H1 (cell line): ENCODE measurements around the gene MYOM1. TPM values are rescaled to one million over a fixed set of nuclear protein-coding genes. Genes with fewer than 3 reads are reported as not detected.

Experiments
- RFX5 ChIP-seq: IDR thresholded peaks from 2 replicates; pipeline ENCODE4 v1.6.1; 2011; ENCODE audit warnings: low read depth, low read length, improper control_type of control experiment, borderline replicate concordance
- SP2 ChIP-seq: IDR thresholded peaks from 2 replicates; pipeline ENCODE4 v1.6.1; 2012; ENCODE audit warnings: mild to moderate bottlenecking, low read length, inconsistent platforms
- TAF7 ChIP-seq: optimal IDR thresholded peaks from 2 replicates; pipeline ENCODE3; 2011; ENCODE audit warnings: low read depth, mild to moderate bottlenecking, inconsistent platforms, low read length, moderate library complexity, borderline replicate concordance
- polyA plus RNA-seq, 7 experiments: library from polyadenylated mRNA; depleted of rRNA in 3 of 7; stranded (reverse) in 5 of 7; unstranded in 2 of 7; fragments of >200 nt in 5 of 7; fragments of 200-250 nt in 2 of 7; gene quantifications; 1 replicate in 5 of 7; 2 replicates in 1 of 7; 4 replicates in 1 of 7; pipeline versions ENCODE4 v1.2.1 to v1.2.3, GENCODE V29; 2011 to 2013; ENCODE audit warnings: missing spikeins in 2 of 7, mixed read lengths in 2 of 7
- total RNA-seq: library from RNA; stranded (reverse); fragmentation: NEBNext Ultra II Directional; extraction: Animal tissue kit (Norgen Biotek cat#: 25700); gene quantifications from 2 replicates; pipeline ENCODE4 v1.2.1, GENCODE V29; 2021

The MYOM1 gene
- total and polyA plus RNA-seq, 2 of the 8 experiments (the other 6 are each of a cell fraction or from before 2014, with no cell fraction given): 0.06 to 0.32 TPM

DNA sequence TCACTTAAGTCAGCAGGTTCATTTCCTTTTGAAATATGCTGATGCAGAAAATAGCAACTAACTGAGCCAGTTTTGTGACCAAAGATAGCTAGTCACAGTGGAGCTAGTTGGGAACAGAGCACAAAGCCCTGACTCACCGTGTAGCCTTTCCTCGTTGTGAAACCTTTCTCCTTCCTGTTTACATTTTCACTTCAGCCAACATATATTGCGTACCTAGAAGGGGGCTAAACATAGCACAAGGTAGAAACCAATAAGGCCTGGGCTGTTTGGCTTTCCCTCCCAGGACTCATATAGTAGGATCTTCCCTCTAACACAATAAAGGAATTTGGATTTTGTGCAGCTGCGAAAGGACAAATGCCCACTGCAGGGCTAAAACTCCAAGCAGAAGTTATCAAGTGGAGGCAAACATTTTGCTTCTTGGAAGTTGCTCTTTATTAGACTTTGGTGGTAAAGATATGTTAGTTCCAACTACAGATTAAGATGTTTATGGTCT, 182.3 kb downstream of the MYOM1 start (continued):
- TF ChIP-seq SP2 (no peak), TAF7 (no peak), RFX5 (no peak)
